Lower leg skin (tissue), 4 donors: ENCODE results near the gene ABTB2. TPM values are rescaled to one million over a fixed set of nuclear protein-coding genes. Genes with fewer than 3 reads are reported as not detected.

Source experiments
- DNase-seq, 2 donors: peaks; one replicate each; pipeline ENCODE4 v3.0.0-alpha.2; 2019; ENCODE audit warnings: low spot score in 2 of 2
- H3K4me3 ChIP-seq: fragments of 200-600 bp; sonication (generic); 2 replicates; pipeline ENCODE4 v1.5.1; 2017; ENCODE audit warnings: mild to moderate bottlenecking, low read depth; ENCODE audit not compliant: poor library complexity, severe bottlenecking
- POLR2A ChIP-seq, 2 donors: fragments of 450-650 bp; IDR thresholded peaks; one replicate each; pipeline ENCODE4 v1.6.1; 2016 to 2017; ENCODE audit warnings: antibody characterized with exemption in 2 of 2, mild to moderate bottlenecking in 1 of 2, moderate library complexity in 1 of 2
- WGBS, 2 donors: methylation state at CpG; one replicate each; pipeline ENCODE4 v1.1.5; 2018; 5-methylcytosine and 5-hydroxymethylcytosine counted together
- intact Hi-C: fragments of 100-400 bp; cut with DNase I; formaldehyde crosslinking; loops from one replicate; pipeline ENCODE4 v1.15.0; 2023; ENCODE audit warnings: low total_unique reads
- total RNA-seq, 4 donors: library from RNA; depleted of rRNA; stranded (reverse); fragments of >200 nt; gene quantifications; one replicate each; pipeline ENCODE4 v1.1.0, GENCODE V29; 2016
- TF ChIP-seq, protein P1 (sequence below), 3 donors: fragments of 450-650 bp; IDR thresholded peaks; one replicate each; pipeline ENCODE4 v1.5.1; 2016; ENCODE audit warnings: antibody characterized with exemption in 3 of 3, mild to moderate bottlenecking in 3 of 3, moderate library complexity in 2 of 3

Gene ABTB2
- total RNA-seq, 4 donors from 2014 or later: 6.1 to 24.2 (median 11.1) TPM

GRCh38 chr11:34233215-34233614 lies 124.6 kb downstream of the ABTB2 start:
- WGBS, 2 donors: 94 to 96% methylated on average over 2 of the region's 2 CpGs
- DNase-seq: no peak
- TF ChIP-seq, protein P1, sequence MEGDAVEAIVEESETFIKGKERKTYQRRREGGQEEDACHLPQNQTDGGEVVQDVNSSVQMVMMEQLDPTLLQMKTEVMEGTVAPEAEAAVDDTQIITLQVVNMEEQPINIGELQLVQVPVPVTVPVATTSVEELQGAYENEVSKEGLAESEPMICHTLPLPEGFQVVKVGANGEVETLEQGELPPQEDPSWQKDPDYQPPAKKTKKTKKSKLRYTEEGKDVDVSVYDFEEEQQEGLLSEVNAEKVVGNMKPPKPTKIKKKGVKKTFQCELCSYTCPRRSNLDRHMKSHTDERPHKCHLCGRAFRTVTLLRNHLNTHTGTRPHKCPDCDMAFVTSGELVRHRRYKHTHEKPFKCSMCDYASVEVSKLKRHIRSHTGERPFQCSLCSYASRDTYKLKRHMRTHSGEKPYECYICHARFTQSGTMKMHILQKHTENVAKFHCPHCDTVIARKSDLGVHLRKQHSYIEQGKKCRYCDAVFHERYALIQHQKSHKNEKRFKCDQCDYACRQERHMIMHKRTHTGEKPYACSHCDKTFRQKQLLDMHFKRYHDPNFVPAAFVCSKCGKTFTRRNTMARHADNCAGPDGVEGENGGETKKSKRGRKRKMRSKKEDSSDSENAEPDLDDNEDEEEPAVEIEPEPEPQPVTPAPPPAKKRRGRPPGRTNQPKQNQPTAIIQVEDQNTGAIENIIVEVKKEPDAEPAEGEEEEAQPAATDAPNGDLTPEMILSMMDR (IDR thresholded peaks at IDR 0.05): no peak
- no peak for TF ChIP-seq POLR2A (IDR thresholded peaks at IDR 0.05)
- intact Hi-C loops: no loop called here
- H3K4me3 ChIP-seq: no peak overlapping the region

- 91 to 93% methylated on average over 4 of the region's 4 CpGs for WGBS, 2 donors
- TF ChIP-seq, protein P1 (IDR thresholded peaks at IDR 0.05): no peak
- TF ChIP-seq POLR2A (IDR thresholded peaks at IDR 0.05): no peak
- DNase-seq: no peak
- H3K4me3 ChIP-seq: no peak overlapping the region
- intact Hi-C loops: no loop called here
Measured at GRCh38 chr11:34232807-34233206, 125.0 kb downstream of the ABTB2 start.

DNA sequence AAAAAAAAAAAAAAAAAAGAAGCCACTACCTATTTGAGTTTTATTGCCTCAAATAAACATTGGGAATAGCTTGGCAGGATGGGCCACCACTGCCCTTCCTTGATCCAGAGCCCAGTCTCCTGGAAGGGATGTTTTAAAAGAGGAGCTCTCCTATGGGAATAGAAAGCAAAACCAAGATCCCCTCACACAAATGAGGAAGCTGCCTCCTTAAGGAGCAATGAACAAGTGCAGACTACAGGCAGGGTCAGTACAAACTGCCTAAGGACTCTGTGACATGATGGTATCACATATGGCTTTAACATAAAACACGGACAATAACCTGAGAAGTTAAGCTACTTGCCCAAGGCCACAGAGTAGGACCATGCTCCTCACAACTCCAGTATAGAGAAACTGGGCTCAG lies 131.6 kb downstream of the ABTB2 start:
- 79 to 85% methylated on average over 1 of the region's 1 CpG for WGBS, 2 donors
- no peak overlapping the region for H3K4me3 ChIP-seq
- DNase-seq: no peak
- TF ChIP-seq, protein P1 (IDR thresholded peaks at IDR 0.05): no peak
- TF ChIP-seq POLR2A (IDR thresholded peaks at IDR 0.05): no peak
- intact Hi-C loops: no loop called here

DNA sequence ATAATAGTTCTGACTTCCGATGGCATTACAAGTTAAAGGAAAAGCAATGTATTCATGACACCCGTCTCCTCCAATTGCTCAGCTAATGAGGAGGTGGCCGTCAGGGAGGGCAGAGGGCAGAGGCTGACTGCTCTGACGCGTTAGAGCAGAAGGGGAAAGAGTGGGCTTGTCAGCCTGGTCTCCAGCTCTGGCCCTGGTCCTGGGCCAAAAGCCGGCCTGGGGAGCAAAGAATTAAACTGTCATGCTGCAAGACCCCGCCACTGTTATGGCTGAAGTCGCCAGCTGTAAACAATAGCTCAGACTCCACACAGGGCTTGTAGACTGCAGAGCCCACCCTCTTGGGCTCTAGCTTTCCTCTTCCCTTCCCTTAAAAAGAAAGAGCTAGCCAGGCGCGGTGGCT lies 132.7 kb downstream of the ABTB2 start:
- WGBS, 2 donors: 84 to 94% methylated on average over 10 of the region's 10 CpGs
- DNase-seq: no peak
- intact Hi-C loops: no loop called here
- TF ChIP-seq POLR2A (IDR thresholded peaks at IDR 0.05): no peak
- TF ChIP-seq, protein P1 (IDR thresholded peaks at IDR 0.05): no peak
- no peak overlapping the region for H3K4me3 ChIP-seq

DNA sequence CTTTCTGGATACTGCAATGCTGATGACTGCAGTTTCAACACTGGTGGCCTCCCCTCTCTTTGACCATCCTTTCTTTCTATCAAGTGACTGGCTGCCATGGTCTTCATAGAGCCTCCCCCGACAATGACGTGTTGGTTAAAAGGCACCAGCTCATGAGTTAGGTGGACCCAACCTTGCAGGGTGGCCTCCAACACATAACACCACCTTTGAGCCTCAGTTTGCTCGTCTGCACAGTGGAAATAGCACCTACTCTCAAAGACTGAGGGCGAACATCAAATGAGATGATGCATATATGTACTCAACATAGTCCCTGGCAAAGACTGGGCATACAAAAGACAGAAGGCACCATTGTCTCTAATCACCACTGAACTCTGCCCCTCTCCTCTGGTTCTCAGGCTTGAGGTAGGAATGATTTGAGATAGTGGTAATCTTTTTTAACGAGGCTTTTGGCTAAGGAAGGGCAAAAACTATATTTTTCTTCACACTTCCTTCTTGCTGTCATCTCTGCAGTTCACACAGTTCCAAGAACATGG lies 133.3 kb downstream of the ABTB2 start:
- DNase-seq: no peak
- TF ChIP-seq, protein P1 (IDR thresholded peaks at IDR 0.05): no peak
- no peak for TF ChIP-seq POLR2A (IDR thresholded peaks at IDR 0.05)
- 88 to 91% methylated on average over 5 of the region's 5 CpGs for WGBS, 2 donors
- no peak overlapping the region for H3K4me3 ChIP-seq
- intact Hi-C loops: no loop called here

- 89 to 92% methylated on average over 2 of the region's 2 CpGs for WGBS, 2 donors
- DNase-seq: no peak
- TF ChIP-seq, protein P1 (IDR thresholded peaks at IDR 0.05): no peak
- TF ChIP-seq POLR2A (IDR thresholded peaks at IDR 0.05): no peak
- H3K4me3 ChIP-seq: no peak overlapping the region
- intact Hi-C loops: no loop called here
Measured at GRCh38 chr11:34223907-34224306, 133.9 kb downstream of the ABTB2 start.
